ENCODE data around the gene SLC38A5.
"Not testable (repeated sequence)": the region's sequence is repeated elsewhere in the genome, so short reads cannot be mapped to it uniquely, and the experiment has no call there.

DNA sequence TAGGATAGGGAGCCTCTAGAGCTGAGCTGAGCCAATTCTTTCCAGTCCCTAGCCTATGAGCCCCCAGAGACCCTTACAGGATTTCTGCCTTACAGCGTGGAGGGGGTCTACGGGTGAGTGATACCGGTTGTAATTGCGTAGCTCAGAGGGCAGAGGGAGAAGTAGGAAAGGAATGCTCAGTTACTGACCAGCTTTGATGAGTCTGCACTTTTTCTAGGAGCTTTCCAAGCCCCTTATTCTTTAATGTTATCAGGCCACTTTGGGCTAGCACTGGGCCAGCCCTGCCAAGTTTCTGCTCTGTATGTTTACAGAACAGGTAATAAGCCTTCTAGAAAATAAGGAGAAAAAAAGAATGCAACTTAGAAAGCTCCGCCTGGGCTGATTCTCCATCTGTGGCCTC lies 40.5 kb downstream of the SLC38A5 start:
- TF ChIP-seq, protein P1, sequence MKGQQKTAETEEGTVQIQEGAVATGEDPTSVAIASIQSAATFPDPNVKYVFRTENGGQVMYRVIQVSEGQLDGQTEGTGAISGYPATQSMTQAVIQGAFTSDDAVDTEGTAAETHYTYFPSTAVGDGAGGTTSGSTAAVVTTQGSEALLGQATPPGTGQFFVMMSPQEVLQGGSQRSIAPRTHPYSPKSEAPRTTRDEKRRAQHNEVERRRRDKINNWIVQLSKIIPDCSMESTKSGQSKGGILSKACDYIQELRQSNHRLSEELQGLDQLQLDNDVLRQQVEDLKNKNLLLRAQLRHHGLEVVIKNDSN (IDR thresholded peaks at IDR 0.05; ENCODE audit: borderline replicate concordance, low read depth): not testable (repeated sequence)
- TF ChIP-seq TCF12 (IDR thresholded peaks at IDR 0.05); JUND (IDR thresholded peaks at IDR 0.05); POLR2AphosphoS5 (IDR thresholded peaks at IDR 0.05; ENCODE audit: low read depth, low read length); EZH2phosphoT487 (IDR thresholded peaks at IDR 0.05; ENCODE audit: borderline replicate concordance, low read depth); RFX5 (IDR thresholded peaks at IDR 0.05; ENCODE audit: low read length); GABPA (IDR thresholded peaks at IDR 0.05; ENCODE audit: low read depth); FOXJ3 (CRISPR knock-in tag; IDR thresholded peaks at IDR 0.05); EP300 (IDR thresholded peaks at IDR 0.05; ENCODE audit: borderline replicate concordance in 1 of 2, low read depth in 1 of 2, low read length in 1 of 2): not testable (repeated sequence)
- TF ChIP-seq, protein P2, sequence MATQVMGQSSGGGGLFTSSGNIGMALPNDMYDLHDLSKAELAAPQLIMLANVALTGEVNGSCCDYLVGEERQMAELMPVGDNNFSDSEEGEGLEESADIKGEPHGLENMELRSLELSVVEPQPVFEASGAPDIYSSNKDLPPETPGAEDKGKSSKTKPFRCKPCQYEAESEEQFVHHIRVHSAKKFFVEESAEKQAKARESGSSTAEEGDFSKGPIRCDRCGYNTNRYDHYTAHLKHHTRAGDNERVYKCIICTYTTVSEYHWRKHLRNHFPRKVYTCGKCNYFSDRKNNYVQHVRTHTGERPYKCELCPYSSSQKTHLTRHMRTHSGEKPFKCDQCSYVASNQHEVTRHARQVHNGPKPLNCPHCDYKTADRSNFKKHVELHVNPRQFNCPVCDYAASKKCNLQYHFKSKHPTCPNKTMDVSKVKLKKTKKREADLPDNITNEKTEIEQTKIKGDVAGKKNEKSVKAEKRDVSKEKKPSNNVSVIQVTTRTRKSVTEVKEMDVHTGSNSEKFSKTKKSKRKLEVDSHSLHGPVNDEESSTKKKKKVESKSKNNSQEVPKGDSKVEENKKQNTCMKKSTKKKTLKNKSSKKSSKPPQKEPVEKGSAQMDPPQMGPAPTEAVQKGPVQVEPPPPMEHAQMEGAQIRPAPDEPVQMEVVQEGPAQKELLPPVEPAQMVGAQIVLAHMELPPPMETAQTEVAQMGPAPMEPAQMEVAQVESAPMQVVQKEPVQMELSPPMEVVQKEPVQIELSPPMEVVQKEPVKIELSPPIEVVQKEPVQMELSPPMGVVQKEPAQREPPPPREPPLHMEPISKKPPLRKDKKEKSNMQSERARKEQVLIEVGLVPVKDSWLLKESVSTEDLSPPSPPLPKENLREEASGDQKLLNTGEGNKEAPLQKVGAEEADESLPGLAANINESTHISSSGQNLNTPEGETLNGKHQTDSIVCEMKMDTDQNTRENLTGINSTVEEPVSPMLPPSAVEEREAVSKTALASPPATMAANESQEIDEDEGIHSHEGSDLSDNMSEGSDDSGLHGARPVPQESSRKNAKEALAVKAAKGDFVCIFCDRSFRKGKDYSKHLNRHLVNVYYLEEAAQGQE (IDR thresholded peaks at IDR 0.05; ENCODE audit: low read depth, low read length): not testable (repeated sequence)
- TF ChIP-seq, protein P3, sequence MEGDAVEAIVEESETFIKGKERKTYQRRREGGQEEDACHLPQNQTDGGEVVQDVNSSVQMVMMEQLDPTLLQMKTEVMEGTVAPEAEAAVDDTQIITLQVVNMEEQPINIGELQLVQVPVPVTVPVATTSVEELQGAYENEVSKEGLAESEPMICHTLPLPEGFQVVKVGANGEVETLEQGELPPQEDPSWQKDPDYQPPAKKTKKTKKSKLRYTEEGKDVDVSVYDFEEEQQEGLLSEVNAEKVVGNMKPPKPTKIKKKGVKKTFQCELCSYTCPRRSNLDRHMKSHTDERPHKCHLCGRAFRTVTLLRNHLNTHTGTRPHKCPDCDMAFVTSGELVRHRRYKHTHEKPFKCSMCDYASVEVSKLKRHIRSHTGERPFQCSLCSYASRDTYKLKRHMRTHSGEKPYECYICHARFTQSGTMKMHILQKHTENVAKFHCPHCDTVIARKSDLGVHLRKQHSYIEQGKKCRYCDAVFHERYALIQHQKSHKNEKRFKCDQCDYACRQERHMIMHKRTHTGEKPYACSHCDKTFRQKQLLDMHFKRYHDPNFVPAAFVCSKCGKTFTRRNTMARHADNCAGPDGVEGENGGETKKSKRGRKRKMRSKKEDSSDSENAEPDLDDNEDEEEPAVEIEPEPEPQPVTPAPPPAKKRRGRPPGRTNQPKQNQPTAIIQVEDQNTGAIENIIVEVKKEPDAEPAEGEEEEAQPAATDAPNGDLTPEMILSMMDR (IDR thresholded peaks at IDR 0.05): not testable (repeated sequence)
- TF ChIP-seq, protein P4, sequence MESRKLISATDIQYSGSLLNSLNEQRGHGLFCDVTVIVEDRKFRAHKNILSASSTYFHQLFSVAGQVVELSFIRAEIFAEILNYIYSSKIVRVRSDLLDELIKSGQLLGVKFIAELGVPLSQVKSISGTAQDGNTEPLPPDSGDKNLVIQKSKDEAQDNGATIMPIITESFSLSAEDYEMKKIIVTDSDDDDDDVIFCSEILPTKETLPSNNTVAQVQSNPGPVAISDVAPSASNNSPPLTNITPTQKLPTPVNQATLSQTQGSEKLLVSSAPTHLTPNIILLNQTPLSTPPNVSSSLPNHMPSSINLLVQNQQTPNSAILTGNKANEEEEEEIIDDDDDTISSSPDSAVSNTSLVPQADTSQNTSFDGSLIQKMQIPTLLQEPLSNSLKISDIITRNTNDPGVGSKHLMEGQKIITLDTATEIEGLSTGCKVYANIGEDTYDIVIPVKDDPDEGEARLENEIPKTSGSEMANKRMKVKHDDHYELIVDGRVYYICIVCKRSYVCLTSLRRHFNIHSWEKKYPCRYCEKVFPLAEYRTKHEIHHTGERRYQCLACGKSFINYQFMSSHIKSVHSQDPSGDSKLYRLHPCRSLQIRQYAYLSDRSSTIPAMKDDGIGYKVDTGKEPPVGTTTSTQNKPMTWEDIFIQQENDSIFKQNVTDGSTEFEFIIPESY (IDR thresholded peaks at IDR 0.05; ENCODE audit: borderline replicate concordance, low read depth): not testable (repeated sequence)
- TF ChIP-seq, protein P5, sequence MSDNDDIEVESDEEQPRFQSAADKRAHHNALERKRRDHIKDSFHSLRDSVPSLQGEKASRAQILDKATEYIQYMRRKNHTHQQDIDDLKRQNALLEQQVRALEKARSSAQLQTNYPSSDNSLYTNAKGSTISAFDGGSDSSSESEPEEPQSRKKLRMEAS (IDR thresholded peaks at IDR 0.05; ENCODE audit: low read depth): not testable (repeated sequence)
- TF ChIP-seq, protein P6, sequence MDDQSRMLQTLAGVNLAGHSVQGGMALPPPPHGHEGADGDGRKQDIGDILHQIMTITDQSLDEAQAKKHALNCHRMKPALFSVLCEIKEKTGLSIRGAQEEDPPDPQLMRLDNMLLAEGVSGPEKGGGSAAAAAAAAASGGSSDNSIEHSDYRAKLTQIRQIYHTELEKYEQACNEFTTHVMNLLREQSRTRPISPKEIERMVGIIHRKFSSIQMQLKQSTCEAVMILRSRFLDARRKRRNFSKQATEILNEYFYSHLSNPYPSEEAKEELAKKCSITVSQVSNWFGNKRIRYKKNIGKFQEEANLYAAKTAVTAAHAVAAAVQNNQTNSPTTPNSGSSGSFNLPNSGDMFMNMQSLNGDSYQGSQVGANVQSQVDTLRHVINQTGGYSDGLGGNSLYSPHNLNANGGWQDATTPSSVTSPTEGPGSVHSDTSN (IDR thresholded peaks at IDR 0.05): not testable (repeated sequence)

Measured in SK-N-SH (cell line).